Measurements from ENCODE around the gene GPR162.
"Not testable (repeated sequence)": the region's sequence is repeated elsewhere in the genome, so short reads cannot be mapped to it uniquely, and the experiment has no call there.

The GPR162 gene

GRCh38 chr12:6863586-6864321, 42.1 kb downstream of the GPR162 start:
- H3K36me3 ChIP-seq, result peaks cover 55 to 74% (median 55%) of the 10 kb centered on the region in 3 donors

DNA sequence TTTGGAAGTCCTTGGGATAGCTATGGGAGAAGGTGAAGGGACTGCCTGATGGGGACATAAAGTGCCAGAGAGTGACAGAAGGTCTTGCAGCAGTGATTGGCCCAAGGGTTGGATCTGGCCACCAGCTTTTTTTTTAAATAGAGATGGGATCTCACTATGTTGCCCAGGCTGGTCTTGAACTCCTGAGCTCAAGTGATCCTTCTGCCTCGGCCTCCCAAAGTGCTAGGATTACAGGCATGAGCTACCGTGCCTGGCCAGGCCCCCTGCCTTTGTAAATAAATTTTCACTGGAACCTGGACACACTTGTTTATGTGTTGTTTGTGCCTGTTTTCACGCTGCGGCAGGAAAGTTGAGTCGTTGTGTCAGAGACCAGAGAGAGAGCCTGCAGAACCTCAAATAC, 43.7 kb downstream of the GPR162 start:
- H3K27ac ChIP-seq, result peak overlapping the region in 1 of 2 donors; percentile 100
- DNase-seq, H3K27me3 ChIP-seq, H3K4me3 ChIP-seq, H3K9me3 ChIP-seq: not testable (repeated sequence)
- H3K4me1 ChIP-seq, result peaks cover 0 to 33% (median 29%) of the 10 kb centered on the region in 4 donors
- peaks cover 47 to 68% (median 48%) of the 10 kb centered on the region in 3 donors for H3K36me3 ChIP-seq
- intact Hi-C loops (cut with DNase I; ENCODE audit: low total_unique reads), result loop anchor here (5.0 kb wide), 2 partner anchors 77 to 102 kb away; partner anchors contain the start of genes C12orf57 and RNU7-1

More at GRCh38 chr12:6863586-6864321, 42.1 kb downstream of the GPR162 start:
- TF ChIP-seq, protein P1, sequence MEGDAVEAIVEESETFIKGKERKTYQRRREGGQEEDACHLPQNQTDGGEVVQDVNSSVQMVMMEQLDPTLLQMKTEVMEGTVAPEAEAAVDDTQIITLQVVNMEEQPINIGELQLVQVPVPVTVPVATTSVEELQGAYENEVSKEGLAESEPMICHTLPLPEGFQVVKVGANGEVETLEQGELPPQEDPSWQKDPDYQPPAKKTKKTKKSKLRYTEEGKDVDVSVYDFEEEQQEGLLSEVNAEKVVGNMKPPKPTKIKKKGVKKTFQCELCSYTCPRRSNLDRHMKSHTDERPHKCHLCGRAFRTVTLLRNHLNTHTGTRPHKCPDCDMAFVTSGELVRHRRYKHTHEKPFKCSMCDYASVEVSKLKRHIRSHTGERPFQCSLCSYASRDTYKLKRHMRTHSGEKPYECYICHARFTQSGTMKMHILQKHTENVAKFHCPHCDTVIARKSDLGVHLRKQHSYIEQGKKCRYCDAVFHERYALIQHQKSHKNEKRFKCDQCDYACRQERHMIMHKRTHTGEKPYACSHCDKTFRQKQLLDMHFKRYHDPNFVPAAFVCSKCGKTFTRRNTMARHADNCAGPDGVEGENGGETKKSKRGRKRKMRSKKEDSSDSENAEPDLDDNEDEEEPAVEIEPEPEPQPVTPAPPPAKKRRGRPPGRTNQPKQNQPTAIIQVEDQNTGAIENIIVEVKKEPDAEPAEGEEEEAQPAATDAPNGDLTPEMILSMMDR (IDR thresholded peaks at IDR 0.05), result no peak
- peaks cover 0 to 17% (median 14%) of the 10 kb centered on the region in 4 donors for H3K4me1 ChIP-seq
- DNase-seq, result no peak
- H3K27me3 ChIP-seq, result no peaks in the 10 kb centered on the region
- H3K27ac ChIP-seq, result no peak overlapping the region
- no peak overlapping the region for H3K4me3 ChIP-seq
- H3K9me3 ChIP-seq, result no peaks in the 10 kb centered on the region
- intact Hi-C loops (cut with DNase I; ENCODE audit: low total_unique reads), result no loop called here

- DNase-seq, result peak in 1 of 2 donors; percentile 75
- H3K9me3 ChIP-seq, result no peaks in the 10 kb centered on the region
- intact Hi-C loops (cut with DNase I; ENCODE audit: low total_unique reads), result loop anchor here (5.0 kb wide), 2 partner anchors 76 to 101 kb away; partner anchors contain the start of genes C12orf57 and RNU7-1
- H3K36me3 ChIP-seq, result peaks cover 38 to 68% (median 48%) of the 10 kb centered on the region in 3 donors
- TF ChIP-seq, protein P1 (IDR thresholded peaks at IDR 0.05), result no peak
- no peaks in the 10 kb centered on the region for H3K27me3 ChIP-seq
- peak overlapping the region; percentile 99 to 100 for H3K27ac ChIP-seq
- peak overlapping the region; percentile 94 to 100 for H3K4me3 ChIP-seq
- peaks cover 0 to 42% (median 35%) of the 10 kb centered on the region in 4 donors for H3K4me1 ChIP-seq
These were observed 44.7 kb downstream of the GPR162 start for GRCh38 chr12:6866163-6866919.

DNA sequence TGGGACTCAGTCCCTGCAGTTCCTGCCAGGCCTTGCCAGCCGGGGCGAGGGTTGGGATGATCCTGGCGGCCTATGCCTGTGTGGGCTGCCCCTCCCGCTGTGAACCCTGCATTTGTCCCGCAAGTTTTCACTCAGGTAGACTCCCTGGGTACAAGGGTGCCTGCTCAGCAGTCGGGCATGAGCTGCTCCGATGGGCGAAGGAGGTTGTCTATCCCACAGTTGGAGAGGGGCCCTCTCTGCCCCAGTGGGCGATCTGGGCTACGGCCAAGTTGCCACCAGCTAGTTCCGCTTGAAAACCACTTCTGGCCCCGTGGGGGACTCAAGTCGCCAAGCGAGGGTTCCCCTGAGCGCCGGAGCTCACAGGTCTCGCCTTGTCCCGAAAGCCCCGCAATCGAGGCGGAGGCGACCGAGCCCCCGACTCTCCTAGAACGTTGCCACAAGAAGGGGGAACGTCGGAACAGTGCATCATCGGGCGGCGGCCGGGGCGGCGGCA, 45.3 kb downstream of the GPR162 start:
- DNase-seq, result peak; percentile 83 to 85
- H3K9me3 ChIP-seq, result no peaks in the 10 kb centered on the region
- peaks cover 35 to 64% (median 45%) of the 10 kb centered on the region in 3 donors for H3K36me3 ChIP-seq
- TF ChIP-seq, protein P1 (IDR thresholded peaks at IDR 0.05), result no peak
- H3K27me3 ChIP-seq, result no peaks in the 10 kb centered on the region
- intact Hi-C loops (cut with DNase I; ENCODE audit: low total_unique reads), result loop anchor here (5.0 kb wide), 2 partner anchors 75 to 100 kb away; partner anchors contain the start of genes C12orf57 and RNU7-1
- H3K27ac ChIP-seq, result peak overlapping the region; percentile 99 to 100
- H3K4me3 ChIP-seq, result peak overlapping the region; percentile 94 to 100
- peaks cover 0 to 48% (median 41%) of the 10 kb centered on the region in 4 donors for H3K4me1 ChIP-seq

GRCh38 chr12:6867413-6868210, 46.0 kb downstream of the GPR162 start, which contains the start of gene TPI1:
TPI1 (plus strand) TSS chr12:6867531; CDS start chr12:6867567, 36 bp downstream.
- Histone ChIP-seq H3K4me3 (peak within 1 kb of the TSS; percentile 94 to 100), H3K4me1 (peaks cover 0 to 55% (median 44%) of the 10 kb centered on the region in 4 donors), H3K27ac (peak within 1 kb of the TSS; percentile 99 to 100), H3K36me3 (peaks cover 28 to 58% (median 43%) of the 10 kb centered on the region in 3 donors), H3K27me3 (no peaks in the 10 kb centered on the region), H3K9me3 (no peaks in the 10 kb centered on the region)
- DNase-seq, result peak in 1 of 2 donors; percentile 94
- TF ChIP-seq, protein P1 (IDR thresholded peaks at IDR 0.05), result peak in 1 of 2 experiments; percentile 6
- intact Hi-C loops (cut with DNase I; ENCODE audit: low total_unique reads), result loop anchor here (5.0 kb wide), 2 partner anchors 75 to 100 kb away; partner anchors contain the start of genes C12orf57 and RNU7-1
